Jurkat, Clone E6-1 (cell line): ENCODE data around the gene TBC1D22A.
"Not testable (repeated sequence)": the region's sequence is repeated elsewhere in the genome, so short reads cannot be mapped to it uniquely, and the experiment has no call there.

Source experiments
- DNase-seq: peaks from one replicate; pipeline ENCODE4 v3.0.0-alpha.2; 2011; ENCODE audit warnings: low read depth, low spot score
- H3K4me3 ChIP-seq: 2 replicates; pipeline ENCODE4 v1.5.1; 2011; ENCODE audit warnings: mild to moderate bottlenecking, low read length, control low read depth, moderate library complexity

Gene TBC1D22A

GRCh38 chr22:47116426-47117341 lies 354.2 kb downstream of the TBC1D22A start:
- no peak for DNase-seq
- H3K4me3 ChIP-seq, result no peak overlapping the region

GRCh38 chr22:47117442-47117841 lies 355.0 kb downstream of the TBC1D22A start:
- DNase-seq, H3K4me3 ChIP-seq: not testable (repeated sequence)

GRCh38 chr22:47119181-47119580 lies 356.7 kb downstream of the TBC1D22A start:
- no peak overlapping the region for H3K4me3 ChIP-seq
- no peak for DNase-seq

- no peak overlapping the region for H3K4me3 ChIP-seq
- no peak for DNase-seq
These were observed 357.9 kb downstream of the TBC1D22A start for GRCh38 chr22:47120399-47120798.

- H3K4me3 ChIP-seq, result no peak overlapping the region
- DNase-seq, result no peak
These were observed 359.3 kb downstream of the TBC1D22A start for GRCh38 chr22:47121791-47122190.

- DNase-seq, result no peak
- no peak overlapping the region for H3K4me3 ChIP-seq
These were observed 360.1 kb downstream of the TBC1D22A start for GRCh38 chr22:47122441-47123000.

GRCh38 chr22:47123006-47123826 lies 360.8 kb downstream of the TBC1D22A start:
- peak; percentile 45 for DNase-seq

GRCh38 chr22:47123827-47124442 lies 361.5 kb downstream of the TBC1D22A start:
- no peak overlapping the region for H3K4me3 ChIP-seq
- no peak for DNase-seq

More at GRCh38 chr22:47123006-47123826, 360.8 kb downstream of the TBC1D22A start:
- no peak overlapping the region for H3K4me3 ChIP-seq

- DNase-seq, result no peak
- H3K4me3 ChIP-seq, result no peak overlapping the region
These were observed 362.0 kb downstream of the TBC1D22A start for GRCh38 chr22:47124451-47124881.

GRCh38 chr22:47124961-47125360 lies 362.5 kb downstream of the TBC1D22A start:
- DNase-seq, result no peak
- H3K4me3 ChIP-seq, result no peak overlapping the region

GRCh38 chr22:47125603-47126002 lies 363.2 kb downstream of the TBC1D22A start:
- DNase-seq, result peak; percentile 35
- H3K4me3 ChIP-seq, result no peak overlapping the region

GRCh38 chr22:47126344-47126811 lies 363.9 kb downstream of the TBC1D22A start:
- H3K4me3 ChIP-seq, result no peak overlapping the region
- no peak for DNase-seq

- DNase-seq, result no peak
- H3K4me3 ChIP-seq, result no peak overlapping the region
These were observed 365.0 kb downstream of the TBC1D22A start for GRCh38 chr22:47127441-47127871.

- DNase-seq, result no peak
These were observed 365.8 kb downstream of the TBC1D22A start for GRCh38 chr22:47128216-47128615.

GRCh38 chr22:47128622-47129215 lies 366.3 kb downstream of the TBC1D22A start:
- DNase-seq, result no peak
- no peak overlapping the region for H3K4me3 ChIP-seq

More at GRCh38 chr22:47128216-47128615, 365.8 kb downstream of the TBC1D22A start:
- H3K4me3 ChIP-seq, result no peak overlapping the region

GRCh38 chr22:47129902-47130635 lies 367.6 kb downstream of the TBC1D22A start:
- H3K4me3 ChIP-seq, result no peak overlapping the region
- no peak for DNase-seq

- H3K4me3 ChIP-seq, result no peak overlapping the region
- peak; percentile 57 for DNase-seq
These were observed 368.6 kb downstream of the TBC1D22A start for GRCh38 chr22:47130883-47131631.
